Aorta (tissue), 5 donors: ENCODE results near the gene FBLN5. TPM values are rescaled to one million over a fixed set of nuclear protein-coding genes. Genes with fewer than 3 reads are reported as not detected.

Experiments used
- ATAC-seq: fragments of 200-7000 bp; cut with Tn5 transposase; one replicate; pipeline ENCODE4 v1.9.1; 2022; ENCODE audit warnings: moderate library complexity; ENCODE audit not compliant: low FRiP score
- DNase-seq, 2 donors: peaks; one replicate each; pipeline ENCODE4 v3.0.0-alpha.2; 2020
- H3K27ac ChIP-seq, 2 donors: one replicate each; pipeline ENCODE4 v1.5.1; 2013; ENCODE audit warnings: low read length in 2 of 2, mild to moderate bottlenecking in 2 of 2, moderate library complexity in 2 of 2, control low read depth in 1 of 2, inconsistent platforms in 1 of 2, low read depth in 1 of 2
- H3K27me3 ChIP-seq, 2 donors: one replicate each; pipeline ENCODE4 v1.6.1; 2013; ENCODE audit warnings: control low read depth in 1 of 2, low read length in 1 of 2, mild to moderate bottlenecking in 1 of 2, moderate library complexity in 1 of 2; ENCODE audit not compliant: insufficient read depth in 2 of 2, control insufficient read depth in 1 of 2
- H3K36me3 ChIP-seq, 2 donors: one replicate each; pipeline ENCODE4 v1.6.1; 2013; ENCODE audit warnings: control low read depth in 1 of 2, low read length in 1 of 2, mild to moderate bottlenecking in 1 of 2; ENCODE audit not compliant: insufficient read depth in 2 of 2, control insufficient read depth in 1 of 2
- H3K4me1 ChIP-seq, 2 donors: one replicate each; pipeline ENCODE4 v1.6.1; 2013; ENCODE audit warnings: low read length in 2 of 2, control low read depth in 1 of 2, mild to moderate bottlenecking in 1 of 2, moderate library complexity in 1 of 2; ENCODE audit not compliant: insufficient read depth in 2 of 2, control insufficient read depth in 1 of 2
- H3K4me3 ChIP-seq, 2 donors: one replicate each; pipeline ENCODE4 v1.5.1; 2013; ENCODE audit warnings: low read length in 2 of 2, control low read depth in 1 of 2, mild to moderate bottlenecking in 1 of 2
- H3K9me3 ChIP-seq: one replicate; pipeline ENCODE4 v1.6.1; 2013; ENCODE audit warnings: mild to moderate bottlenecking, low read length; ENCODE audit not compliant: control insufficient read depth
- WGBS, 2 donors: extraction: QIAGEN DNeasy Blood & Tissue Kit; methylation state at CpG; one replicate each; pipeline ENCODE4 v1.1.7; 2013; 5-methylcytosine and 5-hydroxymethylcytosine counted together
- intact Hi-C, 2 donors: fragments of 100-400 bp; cut with DNase I; formaldehyde crosslinking; loops; one replicate each; pipeline versions ENCODE4 v1.14.2 to v1.15.0; 2022
- polyA plus RNA-seq, 2 donors: library from polyadenylated mRNA; stranded (reverse); fragments of 200-250 nt; gene quantifications; one replicate each; pipeline ENCODE4 v1.2.3, GENCODE V29; 2013
- total RNA-seq, 2 donors: library from RNA; stranded (reverse); fragmentation: NEBNext Ultra II Directional; extraction: Animal tissue kit (Norgen Biotek cat#: 25700); gene quantifications; one replicate each; pipeline ENCODE4 v1.2.1, GENCODE V29; 2021
- donor health status: healthy with polysubstance abuse.
- donor health status: Bipolar disorder and iron deficiency.
- donor health status: DM: no; HTN: no; CAD: no.
- donor health status: DM: no; HTN: no; CAD: no.
- donor health status: DM: yes; HTN: yes; CAD: no.

FBLN5 gene
- total and polyA plus RNA-seq, 4 donors: 375 to 735 (median 419) TPM

DNA sequence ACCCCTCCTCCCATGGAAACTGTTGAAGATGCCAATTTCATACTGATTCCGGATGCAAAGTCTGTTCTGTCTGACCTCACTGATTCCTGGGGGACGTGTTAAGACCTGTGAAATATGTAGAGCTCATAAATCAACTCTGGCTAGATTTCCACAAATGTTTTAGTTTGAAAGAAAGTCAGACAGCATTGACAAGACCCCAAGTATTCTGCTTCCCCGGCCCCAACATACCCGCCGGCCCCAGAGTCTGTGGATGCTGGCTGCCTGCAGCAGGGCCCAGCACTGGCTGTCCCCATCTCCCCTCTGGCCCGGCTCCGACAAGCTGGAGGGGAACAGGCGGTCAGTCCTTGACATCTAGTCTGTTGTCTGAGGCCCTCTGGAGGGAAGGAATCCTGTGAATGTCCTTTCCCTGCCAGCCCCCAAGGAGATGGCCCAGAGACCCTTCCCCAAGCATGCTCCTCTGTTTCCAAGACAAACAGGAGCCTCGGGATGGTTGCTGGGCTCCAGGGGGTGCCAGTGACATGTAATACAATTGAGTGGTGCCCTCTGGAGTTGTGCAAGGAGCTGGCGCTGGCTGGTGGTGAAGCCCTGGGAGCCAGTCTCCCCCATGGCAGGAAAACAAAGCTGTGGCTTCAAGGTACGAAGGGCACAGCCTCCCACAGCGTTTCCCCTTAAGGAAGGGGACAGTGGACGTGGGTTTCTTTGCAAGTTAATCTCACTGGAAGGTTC is 22.3 kb downstream of the FBLN5 start:
- intact Hi-C loops: no loop called here
- no peaks in the 10 kb centered on the region for H3K9me3 ChIP-seq
- peak overlapping the region; percentile 7 to 64 for H3K27ac ChIP-seq
- DNase-seq (peak; percentile 62 to 76), ATAC-seq (no peak)
- peaks cover 10 to 17% of the 10 kb centered on the region in 2 donors for H3K4me1 ChIP-seq
- H3K36me3 ChIP-seq: no peaks in the 10 kb centered on the region
- no peaks in the 10 kb centered on the region for H3K27me3 ChIP-seq
- WGBS, 2 donors: 7 to 9% methylated on average over 13 of the region's 13 CpGs
- H3K4me3 ChIP-seq: no peak overlapping the region

- no peak overlapping the region for H3K4me3 ChIP-seq
- H3K27me3 ChIP-seq: no peaks in the 10 kb centered on the region
- no peaks in the 10 kb centered on the region for H3K36me3 ChIP-seq
- DNase-seq (peak in 1 of 2 donors; percentile 50), ATAC-seq (no peak)
- H3K27ac ChIP-seq: peak overlapping the region in 1 of 2 donors; percentile 38
- peaks cover 9 to 10% of the 10 kb centered on the region in 2 donors for H3K4me1 ChIP-seq
- intact Hi-C loops: no loop called here
- no peaks in the 10 kb centered on the region for H3K9me3 ChIP-seq
- WGBS, 2 donors: 32 to 36% methylated on average over 3 of the region's 3 CpGs
Measured at GRCh38 chr14:91920526-91920925, 27.0 kb downstream of the FBLN5 start.

- peaks cover 9 to 10% of the 10 kb centered on the region in 2 donors for H3K4me1 ChIP-seq
- H3K4me3 ChIP-seq: no peak overlapping the region
- H3K36me3 ChIP-seq: no peaks in the 10 kb centered on the region
- ATAC-seq: peak; percentile 80
- no peaks in the 10 kb centered on the region for H3K9me3 ChIP-seq
- no peaks in the 10 kb centered on the region for H3K27me3 ChIP-seq
- peak overlapping the region; percentile 55 to 70 for H3K27ac ChIP-seq
- DNase-seq: peak; percentile 68 to 70
- intact Hi-C loops: no loop called here
- WGBS, 2 donors: 5 to 8% methylated on average over 4 of the region's 4 CpGs
Measured at GRCh38 chr14:91919814-91920213, 27.7 kb downstream of the FBLN5 start.

DNA sequence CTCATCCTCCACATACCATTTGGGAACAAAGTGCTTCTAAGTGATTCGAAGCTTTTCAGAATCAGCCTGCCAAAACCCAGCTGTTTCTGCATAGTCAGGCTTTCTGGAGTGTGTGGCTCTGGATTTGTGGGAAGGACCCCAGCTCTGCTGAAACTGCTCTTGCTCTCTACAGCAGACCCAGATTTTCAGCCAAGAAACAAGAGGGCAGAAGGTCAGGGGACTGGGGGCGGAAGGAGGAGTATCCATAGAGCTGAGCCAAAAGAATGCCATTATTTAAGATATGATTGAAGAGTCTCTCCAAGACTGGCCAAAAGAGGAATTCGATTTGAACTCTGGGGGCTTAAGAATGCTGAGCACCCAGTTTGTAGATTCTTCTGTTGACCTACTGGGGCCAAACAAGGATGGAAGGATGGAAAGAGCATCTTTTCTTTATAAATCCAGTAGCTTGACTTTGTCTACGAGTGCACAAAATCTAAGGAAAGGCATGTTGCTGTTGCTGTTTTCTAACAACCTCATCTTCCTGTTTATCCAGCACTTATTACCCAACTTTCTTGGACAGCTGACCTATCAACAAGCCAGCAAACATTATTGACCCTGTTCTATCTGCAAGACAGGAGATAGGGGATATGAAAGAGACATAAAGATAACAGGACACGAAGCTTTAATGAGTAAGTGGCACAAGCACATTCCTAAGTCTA is 29.2 kb downstream of the FBLN5 start:
- H3K27me3 ChIP-seq: no peaks in the 10 kb centered on the region
- ATAC-seq (peak; percentile 33), DNase-seq (no peak)
- H3K27ac ChIP-seq: peak overlapping the region; percentile 77 to 80
- H3K36me3 ChIP-seq: no peaks in the 10 kb centered on the region
- H3K4me3 ChIP-seq: no peak overlapping the region
- 24 to 25% methylated on average over 5 of the region's 5 CpGs for WGBS, 2 donors
- intact Hi-C loops: no loop called here
- no peaks in the 10 kb centered on the region for H3K9me3 ChIP-seq
- peaks cover 9% of the 10 kb centered on the region in 2 donors for H3K4me1 ChIP-seq

- intact Hi-C loops: loop anchor here in 1 of 2 donors (5.0 kb wide), 1 partner anchor 265 kb away; no protein-coding TSS in a partner anchor
- no peak overlapping the region for H3K27ac ChIP-seq
- 63 to 66% methylated on average over 5 of the region's 5 CpGs for WGBS, 2 donors
- peaks cover 0 to 2% of the 10 kb centered on the region in 2 donors for H3K36me3 ChIP-seq
- peaks cover 3% of the 10 kb centered on the region in 2 donors for H3K4me1 ChIP-seq
- no peak overlapping the region for H3K4me3 ChIP-seq
- ATAC-seq: no peak
- no peak for DNase-seq
- no peaks in the 10 kb centered on the region for H3K27me3 ChIP-seq
- no peaks in the 10 kb centered on the region for H3K9me3 ChIP-seq
Measured at GRCh38 chr14:91912035-91912434, 35.5 kb downstream of the FBLN5 start.

DNA sequence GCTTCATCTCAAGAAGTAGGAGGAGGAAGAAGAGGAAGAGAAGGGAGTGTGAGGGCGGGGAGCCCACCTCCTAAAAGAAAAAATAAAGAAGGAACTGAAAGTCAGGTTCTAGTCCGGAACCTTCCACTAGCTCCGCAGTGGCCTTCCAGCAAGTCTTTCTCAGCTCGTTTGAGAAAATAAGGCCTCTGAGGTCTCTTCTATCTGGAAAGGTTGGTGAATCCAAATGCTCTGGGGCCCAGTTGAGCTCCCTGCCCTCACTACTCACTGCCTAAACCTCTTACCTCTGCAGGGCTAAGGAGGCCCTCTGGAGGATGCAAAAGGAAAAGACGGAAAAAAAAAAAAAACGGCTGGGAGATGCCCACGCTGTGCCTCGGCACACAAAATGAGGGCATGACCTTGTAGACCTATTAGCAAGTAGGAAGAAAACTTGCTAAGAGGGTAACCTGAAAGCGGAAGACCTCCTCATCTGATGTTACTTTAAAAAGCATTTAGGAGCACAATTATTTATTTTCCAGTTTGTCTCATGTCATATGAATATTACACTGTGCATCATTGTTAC is 35.9 kb downstream of the FBLN5 start:
- intact Hi-C loops: loop anchor here in 1 of 2 donors (5.0 kb wide), 1 partner anchor 264 kb away; no protein-coding TSS in a partner anchor
- Histone ChIP-seq H3K36me3 (peaks cover 0 to 2% of the 10 kb centered on the region in 2 donors), H3K27me3 (no peaks in the 10 kb centered on the region), H3K9me3 (no peaks in the 10 kb centered on the region), H3K27ac (peak overlapping the region; percentile 21 to 43), H3K4me1 (peaks cover 3% of the 10 kb centered on the region in 2 donors), H3K4me3 (no peak overlapping the region)
- 40 to 44% methylated on average over 9 of the region's 9 CpGs for WGBS, 2 donors
- DNase-seq (no peak), ATAC-seq (peak; percentile 52)

GRCh38 chr14:91910196-91910595 is 37.3 kb downstream of the FBLN5 start:
- no peak overlapping the region for H3K27ac ChIP-seq

DNA sequence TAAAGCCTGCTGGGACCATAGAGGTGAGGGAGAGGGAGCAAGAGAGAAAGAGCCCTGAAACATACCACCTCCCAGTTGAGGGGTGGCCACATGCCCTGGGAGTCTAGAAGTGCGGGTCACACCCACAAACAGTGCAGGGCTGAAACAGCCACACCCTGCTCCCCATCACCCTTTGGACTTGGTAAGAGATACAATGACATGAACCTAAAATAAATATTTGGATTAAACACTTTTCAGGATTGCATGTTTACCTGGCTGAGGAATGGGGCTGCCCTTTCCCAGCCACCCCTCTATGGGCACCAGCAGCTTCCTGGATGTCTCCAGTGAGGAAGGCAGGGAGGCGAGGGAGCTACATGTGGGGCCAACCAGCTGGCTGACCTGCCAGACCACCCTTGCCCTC is 41.1 kb downstream of the FBLN5 start:
- no peak overlapping the region for H3K4me3 ChIP-seq
- H3K27me3 ChIP-seq: no peaks in the 10 kb centered on the region
- intact Hi-C loops: no loop called here
- peaks cover 5 to 18% of the 10 kb centered on the region in 2 donors for H3K4me1 ChIP-seq
- H3K36me3 ChIP-seq: peaks cover 0 to 2% of the 10 kb centered on the region in 2 donors
- no peaks in the 10 kb centered on the region for H3K9me3 ChIP-seq
- ATAC-seq (no peak), DNase-seq (no peak)
- WGBS, 2 donors: 91 to 95% methylated on average over 2 of the region's 2 CpGs
- H3K27ac ChIP-seq: peak overlapping the region in 1 of 2 donors; percentile 53

More at GRCh38 chr14:91910196-91910595, 37.3 kb downstream of the FBLN5 start:
- Histone ChIP-seq H3K4me1 (peaks cover 3% of the 10 kb centered on the region in 2 donors), H3K9me3 (no peaks in the 10 kb centered on the region), H3K36me3 (peaks cover 0 to 2% of the 10 kb centered on the region in 2 donors), H3K27me3 (no peaks in the 10 kb centered on the region), H3K4me3 (no peak overlapping the region)
- 79 to 85% methylated on average over 9 of the region's 9 CpGs for WGBS, 2 donors
- no peak for DNase-seq
- no peak for ATAC-seq
- intact Hi-C loops: loop anchor here in 1 of 2 donors (5.0 kb wide), 1 partner anchor 263 kb away; no protein-coding TSS in a partner anchor
